ENCODE results near the gene SH3D19.

DNA sequence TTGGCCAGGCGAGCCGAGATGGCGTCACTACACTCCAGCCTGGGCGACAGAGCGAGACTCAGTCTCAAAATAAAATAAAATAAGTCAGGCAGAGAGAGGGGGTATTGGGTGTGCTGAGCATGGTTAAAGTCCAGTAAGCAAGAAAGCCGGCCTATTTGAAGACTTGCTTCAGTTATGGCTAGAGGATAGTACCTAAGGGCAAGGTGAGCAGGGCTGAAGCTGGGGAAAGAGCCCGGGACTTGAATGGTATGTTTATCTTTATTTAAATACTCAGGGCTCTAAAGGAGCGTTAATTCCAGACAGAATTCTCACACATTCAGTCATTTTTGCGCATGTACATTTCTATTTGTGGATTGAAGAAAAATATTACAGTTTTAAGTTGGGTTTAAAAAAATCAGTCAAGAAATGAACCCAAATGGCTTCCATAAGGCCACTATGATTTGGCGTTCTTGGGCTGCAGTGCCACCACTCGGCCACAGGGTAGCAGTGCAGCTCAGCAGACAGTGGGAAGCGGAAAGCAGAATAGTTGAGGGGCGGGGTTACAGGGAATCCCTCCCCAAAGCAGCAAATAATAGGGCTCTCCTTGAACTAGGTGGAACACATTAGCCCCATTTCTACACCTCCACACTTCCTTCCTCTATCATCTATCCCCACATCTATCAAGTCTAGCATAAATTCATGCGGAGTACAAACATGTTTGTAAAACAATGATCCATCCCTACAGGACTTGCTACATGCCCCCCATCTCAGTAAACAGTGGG lies 37.2 kb upstream of the SH3D19 start:
- TF ChIP-seq CEBPB (IDR thresholded peaks at IDR 0.05; ENCODE audit: low read depth, low read length) (no peak), RAD21 (IDR thresholded peaks at IDR 0.05; ENCODE audit: low read length) (peak; percentile 99), SMC3 (IDR thresholded peaks at IDR 0.05; ENCODE audit: low read depth, low read length) (peak; percentile 98)
- TF ChIP-seq, protein P1, sequence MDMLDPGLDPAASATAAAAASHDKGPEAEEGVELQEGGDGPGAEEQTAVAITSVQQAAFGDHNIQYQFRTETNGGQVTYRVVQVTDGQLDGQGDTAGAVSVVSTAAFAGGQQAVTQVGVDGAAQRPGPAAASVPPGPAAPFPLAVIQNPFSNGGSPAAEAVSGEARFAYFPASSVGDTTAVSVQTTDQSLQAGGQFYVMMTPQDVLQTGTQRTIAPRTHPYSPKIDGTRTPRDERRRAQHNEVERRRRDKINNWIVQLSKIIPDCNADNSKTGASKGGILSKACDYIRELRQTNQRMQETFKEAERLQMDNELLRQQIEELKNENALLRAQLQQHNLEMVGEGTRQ (IDR thresholded peaks at IDR 0.05; ENCODE audit: low read depth, low read length) = no peak
- TF ChIP-seq, protein P2, sequence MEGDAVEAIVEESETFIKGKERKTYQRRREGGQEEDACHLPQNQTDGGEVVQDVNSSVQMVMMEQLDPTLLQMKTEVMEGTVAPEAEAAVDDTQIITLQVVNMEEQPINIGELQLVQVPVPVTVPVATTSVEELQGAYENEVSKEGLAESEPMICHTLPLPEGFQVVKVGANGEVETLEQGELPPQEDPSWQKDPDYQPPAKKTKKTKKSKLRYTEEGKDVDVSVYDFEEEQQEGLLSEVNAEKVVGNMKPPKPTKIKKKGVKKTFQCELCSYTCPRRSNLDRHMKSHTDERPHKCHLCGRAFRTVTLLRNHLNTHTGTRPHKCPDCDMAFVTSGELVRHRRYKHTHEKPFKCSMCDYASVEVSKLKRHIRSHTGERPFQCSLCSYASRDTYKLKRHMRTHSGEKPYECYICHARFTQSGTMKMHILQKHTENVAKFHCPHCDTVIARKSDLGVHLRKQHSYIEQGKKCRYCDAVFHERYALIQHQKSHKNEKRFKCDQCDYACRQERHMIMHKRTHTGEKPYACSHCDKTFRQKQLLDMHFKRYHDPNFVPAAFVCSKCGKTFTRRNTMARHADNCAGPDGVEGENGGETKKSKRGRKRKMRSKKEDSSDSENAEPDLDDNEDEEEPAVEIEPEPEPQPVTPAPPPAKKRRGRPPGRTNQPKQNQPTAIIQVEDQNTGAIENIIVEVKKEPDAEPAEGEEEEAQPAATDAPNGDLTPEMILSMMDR (conservative IDR thresholded peaks at IDR 0.05; ENCODE audit: low read depth, low read length) = peak; percentile 98
